ENCODE data around the gene ARPC5.

The ARPC5 gene

GRCh38 chr1:183612407-183612806, 23.2 kb downstream of the ARPC5 start:
- no peak for DNase-seq (ENCODE audit: low read depth in 2 of 2, low spot score in 1 of 2)

DNA sequence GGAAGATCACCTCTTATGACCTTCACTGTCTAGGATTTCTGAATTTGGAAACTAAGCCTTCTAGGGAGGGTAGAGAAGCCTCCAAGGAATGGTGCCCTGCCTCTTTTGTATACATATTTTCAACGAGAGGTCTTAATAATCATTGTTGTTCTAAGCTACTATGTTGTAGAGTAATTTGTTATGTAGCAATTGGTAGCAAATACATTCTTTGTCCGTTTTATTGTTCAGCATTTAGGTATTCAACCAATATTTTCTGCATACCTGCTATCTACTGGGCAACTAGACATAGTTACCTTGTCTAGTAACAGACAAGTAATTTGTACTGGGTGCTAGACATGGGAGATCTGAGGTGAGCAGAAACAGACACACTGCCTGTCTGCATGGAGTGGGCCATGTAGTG, 24.6 kb downstream of the ARPC5 start:
- DNase-seq (ENCODE audit: low read depth in 2 of 2, low spot score in 1 of 2) = no peak

GRCh38 chr1:183609759-183610452, 25.7 kb downstream of the ARPC5 start:
- no peak for DNase-seq (ENCODE audit: low read depth in 2 of 2, low spot score in 1 of 2)

GRCh38 chr1:183609313-183609712, 26.3 kb downstream of the ARPC5 start:
- no peak for DNase-seq (ENCODE audit: low read depth in 2 of 2, low spot score in 1 of 2)

- no peak for DNase-seq (ENCODE audit: low read depth in 2 of 2, low spot score in 1 of 2)
Measured at GRCh38 chr1:183607322-183607980, 28.1 kb downstream of the ARPC5 start.

DNA sequence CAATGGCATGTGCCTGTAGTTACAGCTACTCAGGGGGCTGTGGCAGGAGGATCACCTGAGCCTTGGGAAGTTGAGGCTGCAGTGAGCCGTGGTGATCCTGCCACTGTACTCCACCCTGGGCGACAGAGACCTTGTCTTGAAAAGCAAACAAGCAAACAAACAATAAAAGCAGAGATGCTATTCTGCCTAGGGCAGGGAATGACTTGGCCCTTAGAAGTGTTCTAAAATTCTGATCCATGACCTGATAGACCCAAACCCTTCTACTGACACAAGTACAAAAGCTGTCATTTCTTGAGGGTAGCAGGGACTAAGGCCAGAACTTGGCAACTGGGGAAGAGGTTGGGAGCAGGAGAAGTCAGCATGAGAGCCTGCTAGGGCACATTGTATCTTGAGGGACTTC, 29.7 kb downstream of the ARPC5 start:
- DNase-seq (ENCODE audit: low read depth in 2 of 2, low spot score in 1 of 2) = no peak

GRCh38 chr1:183604815-183605214, 30.8 kb downstream of the ARPC5 start:
- DNase-seq (ENCODE audit: low read depth in 2 of 2, low spot score in 1 of 2) = no peak

- no peak for DNase-seq (ENCODE audit: low read depth in 2 of 2, low spot score in 1 of 2)
Measured at GRCh38 chr1:183604038-183604808, 31.4 kb downstream of the ARPC5 start.

DNA sequence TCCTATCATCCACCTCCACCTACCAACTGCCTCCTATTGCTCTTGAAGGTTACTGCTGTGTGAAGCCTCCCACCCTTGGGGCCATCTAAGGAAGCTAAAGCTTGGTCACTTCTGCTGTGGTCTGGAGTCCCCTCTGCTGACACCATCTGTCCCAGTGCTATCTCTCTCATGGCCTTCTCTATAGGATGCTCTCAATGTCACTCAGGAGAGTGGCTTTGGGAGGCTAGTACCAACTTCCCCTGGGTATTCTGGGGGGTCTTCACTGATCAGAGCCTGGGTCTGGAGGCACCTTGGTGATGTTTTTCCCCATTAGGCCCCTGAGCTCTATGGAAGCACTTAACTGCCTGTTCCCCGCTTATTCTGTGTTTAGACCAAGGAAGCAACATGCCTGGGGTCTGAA, 33.1 kb downstream of the ARPC5 start:
- DNase-seq (ENCODE audit: low read depth in 2 of 2, low spot score in 1 of 2) = no peak

- no peak for DNase-seq (ENCODE audit: low read depth in 2 of 2, low spot score in 1 of 2)
Measured at GRCh38 chr1:183600634-183601033, 34.9 kb downstream of the ARPC5 start.

DNA sequence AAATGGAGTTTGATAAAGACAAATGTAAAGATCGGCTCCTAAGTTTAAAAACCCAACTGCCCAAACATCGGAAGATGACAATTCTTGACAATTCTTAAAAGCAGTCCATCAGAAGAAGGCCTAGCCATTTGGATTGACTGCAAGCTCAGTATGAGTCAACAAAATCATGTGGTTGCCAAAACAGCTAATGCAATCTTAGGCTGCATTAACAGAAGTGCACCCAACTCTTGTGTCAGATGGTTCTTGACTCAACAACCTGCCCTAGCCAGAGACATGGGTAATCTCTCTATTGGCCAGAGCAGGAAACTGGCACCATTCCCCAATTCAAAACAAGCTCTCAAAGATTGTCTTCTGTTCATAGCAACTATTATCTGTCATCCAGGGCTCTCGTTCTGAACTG, 35.4 kb downstream of the ARPC5 start:
- DNase-seq (ENCODE audit: low read depth in 2 of 2, low spot score in 1 of 2) = no peak

DNA sequence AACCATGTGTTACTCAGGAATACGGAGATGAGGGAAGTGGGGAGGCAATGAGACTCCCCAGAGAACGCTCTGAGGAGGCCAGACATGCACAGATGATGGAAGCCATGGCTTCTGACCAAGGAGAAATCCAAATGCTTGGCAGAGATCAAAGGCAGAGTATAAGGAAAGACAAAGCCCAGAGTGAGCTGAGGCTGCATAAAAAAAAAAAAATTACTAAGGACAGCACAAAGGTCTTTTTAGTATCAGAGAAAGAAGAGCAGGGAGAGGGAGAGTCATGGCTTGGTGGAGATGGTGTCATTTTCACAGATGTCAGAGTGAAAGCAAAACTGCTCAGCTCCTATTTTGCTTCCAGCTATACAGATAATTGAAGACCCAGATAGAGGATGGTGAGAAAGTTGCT, 37.2 kb downstream of the ARPC5 start:
- no peak for DNase-seq (ENCODE audit: low read depth in 2 of 2, low spot score in 1 of 2)

GRCh38 chr1:183597656-183598347, 37.8 kb downstream of the ARPC5 start:
- no peak for DNase-seq (ENCODE audit: low read depth in 2 of 2, low spot score in 1 of 2)

DNA sequence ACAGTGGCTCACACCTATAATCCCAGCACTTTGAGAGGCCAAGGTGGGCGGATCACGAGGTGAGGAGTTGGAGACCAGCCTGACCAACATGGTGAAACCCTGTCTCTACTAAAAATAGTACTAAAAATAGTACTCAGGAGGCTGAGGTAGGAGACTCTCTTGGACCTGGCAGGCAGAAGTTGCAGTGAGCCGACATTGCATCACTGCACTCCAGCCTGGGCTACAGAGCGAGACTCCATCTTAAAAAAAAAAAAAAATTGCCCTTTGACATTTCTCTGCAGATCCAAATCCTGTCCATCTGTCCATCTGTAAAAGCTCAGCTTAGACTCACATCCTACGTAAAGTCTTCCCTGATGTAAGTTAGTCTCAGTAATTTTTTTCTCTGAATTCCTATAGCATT, 39.1 kb downstream of the ARPC5 start:
- no peak for DNase-seq (ENCODE audit: low read depth in 2 of 2, low spot score in 1 of 2)

GRCh38 chr1:183595537-183595936, 40.0 kb downstream of the ARPC5 start:
- no peak for DNase-seq (ENCODE audit: low read depth in 2 of 2, low spot score in 1 of 2)

GRCh38 chr1:183593356-183593755, 42.2 kb downstream of the ARPC5 start:
- DNase-seq (ENCODE audit: low read depth in 2 of 2, low spot score in 1 of 2) = no peak

DNA sequence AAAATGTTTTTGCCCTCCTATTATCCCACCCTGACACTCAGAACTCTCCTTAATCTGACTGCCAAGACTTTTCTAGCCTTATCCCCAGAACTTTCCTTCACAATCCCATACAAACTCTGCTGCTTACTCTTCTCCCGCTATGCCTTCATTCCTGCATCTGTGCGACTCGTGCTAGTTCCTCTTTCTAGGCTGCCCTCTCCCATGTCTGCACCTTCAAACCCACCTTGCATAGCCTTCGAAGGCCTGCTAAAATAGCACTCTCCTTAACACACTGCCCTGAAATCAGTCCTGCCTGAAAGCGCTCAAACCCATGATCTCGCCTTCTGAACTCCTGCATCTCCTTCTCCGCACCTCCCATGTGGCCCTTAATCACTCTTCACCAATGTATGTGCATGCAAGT, 42.9 kb downstream of the ARPC5 start:
- no peak for DNase-seq (ENCODE audit: low read depth in 2 of 2, low spot score in 1 of 2)

GRCh38 chr1:183590244-183591191, 45.1 kb downstream of the ARPC5 start, which contains the start of gene NCF2:
Gene NCF2, minus strand, starts transcription at chr1:183590459. Its CDS starts 130 bp downstream, at chr1:183590329.
- no peak for DNase-seq (ENCODE audit: low read depth in 2 of 2, low spot score in 1 of 2)

GRCh38 chr1:183589874-183590243, 45.7 kb downstream of the ARPC5 start:
- no peak for DNase-seq (ENCODE audit: low read depth in 2 of 2, low spot score in 1 of 2)

GRCh38 chr1:183589384-183589783, 46.2 kb downstream of the ARPC5 start:
- DNase-seq (ENCODE audit: low read depth in 2 of 2, low spot score in 1 of 2) = no peak
